ENCODE measurements around the gene IFNAR2.
"Not testable (repeated sequence)": the region's sequence is repeated elsewhere in the genome, so short reads cannot be mapped to it uniquely, and the experiment has no call there.

IFNAR2 gene

DNA sequence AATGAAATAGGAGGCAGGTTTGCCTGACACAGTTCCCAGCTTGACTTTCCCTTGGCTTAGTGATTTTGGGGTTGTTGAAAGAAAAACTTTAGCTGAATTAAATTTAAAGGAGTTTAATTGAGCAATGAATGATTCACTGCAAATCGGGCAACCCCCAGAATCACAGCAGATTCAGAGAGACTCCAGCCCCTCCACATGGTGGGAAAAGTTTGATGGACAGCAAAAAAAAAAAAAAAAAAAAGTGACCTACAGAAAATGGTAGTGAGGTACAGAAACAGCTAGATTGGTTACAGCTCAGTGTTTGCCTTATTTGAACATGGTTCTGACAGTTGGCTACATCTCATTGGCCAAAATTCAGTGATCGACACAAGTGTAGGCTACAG is 12.6 kb upstream of the IFNAR2 start:
- DNase-seq, result no peak

DNA sequence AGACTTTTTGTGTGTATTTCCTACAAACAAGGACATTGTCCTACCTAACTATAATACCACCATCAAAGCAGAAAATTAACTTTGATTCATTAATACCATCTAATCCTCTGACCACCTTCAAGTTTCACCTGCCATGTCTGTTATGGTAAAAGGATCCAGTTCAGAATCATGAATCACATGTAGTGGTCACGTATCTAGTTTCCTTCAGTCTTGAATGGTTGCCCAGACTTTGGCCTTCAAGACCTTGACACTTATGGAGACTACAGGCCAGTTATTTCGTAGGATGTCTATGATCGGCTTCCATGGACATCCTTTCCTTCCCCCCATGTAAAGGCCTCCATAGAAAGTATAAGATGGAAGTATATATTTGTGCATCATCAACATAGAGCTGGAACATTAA is 10.4 kb upstream of the IFNAR2 start:
- no peak for DNase-seq

DNA sequence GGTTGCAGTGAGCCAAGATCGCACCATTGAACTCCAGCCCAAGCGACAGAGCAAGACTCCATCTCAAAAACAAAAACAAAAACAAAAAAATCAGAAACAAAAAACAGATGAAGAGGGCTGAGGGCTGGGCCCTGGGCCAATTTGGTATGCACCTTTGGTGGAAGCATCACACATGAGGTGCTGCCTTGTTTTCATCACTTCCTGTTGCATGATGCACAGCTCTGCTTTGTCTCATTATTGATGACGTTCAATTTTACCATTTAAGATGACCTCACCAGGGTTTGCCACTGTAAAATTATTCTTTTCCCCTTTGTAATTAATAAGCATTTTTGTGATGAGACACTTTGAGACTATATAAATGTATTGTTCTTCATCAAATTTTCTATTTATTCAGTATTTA is 9.8 kb upstream of the IFNAR2 start:
- DNase-seq, result no peak

DNA sequence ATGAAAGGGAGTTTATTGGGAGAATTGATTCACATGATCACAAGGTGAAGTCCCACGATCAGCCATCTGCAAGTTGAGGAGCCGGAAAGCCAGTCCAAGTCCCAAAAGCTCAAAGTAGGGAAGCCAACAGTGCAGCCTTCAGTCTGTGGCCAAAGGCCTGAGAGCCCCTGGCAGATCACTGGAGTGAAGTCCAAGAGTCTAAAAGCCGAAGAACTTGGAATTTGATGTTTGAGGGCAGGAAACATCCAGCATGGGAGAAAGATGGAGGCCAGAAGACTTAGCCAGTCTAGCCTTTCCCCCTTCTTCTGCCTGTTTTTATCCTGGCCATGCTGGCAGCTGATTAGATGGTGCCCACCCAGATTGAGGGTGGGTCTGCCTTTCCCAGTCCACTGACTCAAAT is 4.4 kb upstream of the IFNAR2 start:
- DNase-seq, result not testable (repeated sequence)

DNA sequence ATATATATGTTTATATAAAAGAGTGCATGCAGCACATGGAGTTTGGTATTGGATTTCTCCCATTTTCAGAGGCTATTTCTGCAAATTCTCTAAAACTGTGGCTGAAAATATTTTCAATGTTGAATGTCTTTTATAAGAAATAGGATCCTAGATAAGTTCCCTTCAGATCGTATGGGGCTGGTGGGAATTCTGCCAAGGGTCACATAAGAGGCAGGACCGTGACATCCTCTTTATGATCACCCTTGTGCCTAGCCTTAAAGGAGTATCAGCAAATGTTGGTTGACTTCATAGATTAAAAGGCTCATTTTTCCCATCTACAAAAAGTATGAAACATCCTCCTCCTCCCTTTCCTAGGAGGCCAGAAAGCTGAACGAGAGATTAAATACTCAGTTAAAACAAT is 1.3 kb upstream of the IFNAR2 start:
- no peak for DNase-seq

DNA sequence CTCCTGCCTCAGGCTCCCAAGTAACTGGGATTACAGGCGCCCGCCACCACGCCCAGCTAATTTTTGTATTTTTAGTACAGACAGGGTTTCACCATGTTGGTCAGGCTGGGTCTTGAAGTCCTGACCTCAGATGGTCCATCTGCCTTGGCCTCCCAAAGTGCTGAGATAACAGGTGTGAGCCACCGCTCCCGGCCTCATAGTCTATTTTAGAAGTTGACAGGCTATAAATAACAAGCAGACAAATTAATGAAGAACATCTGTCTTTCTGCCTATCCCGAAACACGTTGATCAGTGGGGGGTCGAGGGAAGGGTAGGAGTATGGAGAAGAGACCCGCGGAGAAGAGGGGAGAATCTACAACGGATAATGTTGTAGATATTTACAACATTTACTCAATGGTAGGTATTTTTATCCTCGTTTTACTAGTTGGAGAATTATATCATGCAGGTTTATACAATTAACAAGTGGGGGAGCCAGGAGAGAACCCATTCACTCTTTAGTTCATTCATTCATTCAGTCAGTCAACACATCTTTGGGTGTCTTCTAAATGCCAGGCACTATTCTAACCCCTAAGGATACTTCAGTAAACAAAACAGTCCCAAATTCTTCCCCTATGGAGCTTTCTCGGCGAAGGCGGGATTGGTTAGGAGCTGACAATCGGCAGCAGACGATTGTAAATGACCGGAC is 497 bp upstream of the IFNAR2 start:
- DNase-seq, result no peak

DNA sequence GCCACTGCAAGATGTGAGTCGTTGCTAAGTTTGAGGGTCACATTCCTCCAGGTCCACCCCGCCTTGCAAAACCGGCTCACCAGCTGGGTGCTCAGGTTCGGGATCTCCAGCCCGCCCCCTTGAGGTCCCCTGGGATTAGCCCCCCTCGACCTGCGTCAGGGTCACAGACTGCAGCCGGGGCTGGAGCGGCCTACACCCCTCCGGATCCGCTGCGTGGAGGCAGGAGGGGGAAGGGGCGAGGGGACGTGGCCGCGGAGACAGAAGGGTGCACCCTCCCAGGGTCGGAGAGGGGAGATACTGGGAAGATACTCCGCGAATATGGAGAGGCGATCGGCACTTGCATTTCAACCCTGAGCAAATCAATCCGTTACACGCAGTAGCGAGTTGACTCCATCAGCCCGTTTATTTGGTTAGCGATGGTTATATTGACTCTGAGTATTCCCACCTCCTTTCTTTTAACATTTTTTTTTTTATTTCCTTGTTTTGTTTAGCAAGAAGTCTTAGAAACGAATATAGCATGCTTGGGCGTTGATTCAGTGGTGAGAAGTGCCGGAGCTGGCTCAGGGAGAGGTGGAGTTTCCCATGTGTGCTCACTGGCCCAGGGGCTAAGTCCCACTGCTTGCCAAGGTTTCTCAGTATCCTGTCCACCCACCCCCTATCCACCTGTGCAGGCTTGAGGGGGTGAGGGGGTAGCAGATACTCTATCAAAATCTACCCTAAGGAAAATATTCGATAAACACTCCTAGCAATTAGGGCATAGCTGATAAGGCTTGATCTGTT is 997 bp downstream of the IFNAR2 start:
- peak; percentile 43 for DNase-seq

DNA sequence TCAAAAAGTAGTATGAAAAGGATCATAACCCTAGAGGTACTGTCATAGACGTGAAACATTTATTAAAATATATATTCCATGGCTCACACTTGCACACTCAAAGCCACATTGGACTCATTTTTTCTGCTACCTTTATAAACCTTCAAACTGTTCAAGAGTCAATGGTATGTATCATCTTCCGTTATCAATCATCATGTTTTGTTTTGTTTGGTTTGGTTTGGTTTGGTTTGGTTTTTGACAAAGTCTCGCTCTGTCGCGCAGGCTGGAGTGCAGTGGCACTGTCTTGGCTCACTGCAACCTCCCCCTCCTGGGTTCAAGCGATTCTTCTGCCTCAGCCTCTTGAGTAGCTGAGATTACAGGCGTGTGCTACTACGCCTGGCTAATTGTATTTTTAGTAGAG is 1.8 kb downstream of the IFNAR2 start:
- DNase-seq, result no peak

DNA sequence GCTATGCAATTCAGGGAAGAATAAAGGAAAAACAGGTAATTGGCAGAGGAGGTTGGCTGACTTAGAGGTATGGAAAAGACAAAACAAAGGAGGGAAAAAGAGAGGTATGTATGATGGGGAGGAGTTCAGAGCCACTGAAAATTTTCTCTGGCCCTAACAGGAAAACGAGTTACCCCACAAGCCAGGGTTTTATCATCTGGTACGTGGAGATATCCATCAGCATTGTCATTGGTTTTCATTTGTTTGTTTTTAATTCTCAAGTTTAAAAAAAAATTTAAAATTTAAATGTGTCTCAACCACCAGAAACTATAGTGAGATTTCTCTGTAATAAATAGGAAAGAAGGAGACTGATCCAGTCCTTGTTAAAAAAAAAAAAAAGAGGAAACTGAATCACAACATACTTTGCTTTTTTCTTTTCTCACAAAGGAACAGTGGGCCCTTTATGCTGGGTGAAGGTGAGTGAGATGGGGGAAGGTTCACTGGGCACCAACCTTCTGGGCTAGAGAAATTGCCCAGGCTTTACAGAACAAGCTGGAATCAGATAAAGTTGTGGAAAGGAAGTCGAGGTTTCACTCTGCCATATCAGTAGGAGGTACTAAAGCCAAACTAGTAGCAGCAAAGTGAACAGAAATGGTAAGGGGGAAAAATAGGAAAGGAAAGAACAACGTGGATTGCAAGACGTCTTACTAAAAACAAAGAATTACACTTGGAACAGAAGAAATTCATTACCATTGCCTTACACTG is 2.7 kb downstream of the IFNAR2 start:
- DNase-seq, result no peak

DNA sequence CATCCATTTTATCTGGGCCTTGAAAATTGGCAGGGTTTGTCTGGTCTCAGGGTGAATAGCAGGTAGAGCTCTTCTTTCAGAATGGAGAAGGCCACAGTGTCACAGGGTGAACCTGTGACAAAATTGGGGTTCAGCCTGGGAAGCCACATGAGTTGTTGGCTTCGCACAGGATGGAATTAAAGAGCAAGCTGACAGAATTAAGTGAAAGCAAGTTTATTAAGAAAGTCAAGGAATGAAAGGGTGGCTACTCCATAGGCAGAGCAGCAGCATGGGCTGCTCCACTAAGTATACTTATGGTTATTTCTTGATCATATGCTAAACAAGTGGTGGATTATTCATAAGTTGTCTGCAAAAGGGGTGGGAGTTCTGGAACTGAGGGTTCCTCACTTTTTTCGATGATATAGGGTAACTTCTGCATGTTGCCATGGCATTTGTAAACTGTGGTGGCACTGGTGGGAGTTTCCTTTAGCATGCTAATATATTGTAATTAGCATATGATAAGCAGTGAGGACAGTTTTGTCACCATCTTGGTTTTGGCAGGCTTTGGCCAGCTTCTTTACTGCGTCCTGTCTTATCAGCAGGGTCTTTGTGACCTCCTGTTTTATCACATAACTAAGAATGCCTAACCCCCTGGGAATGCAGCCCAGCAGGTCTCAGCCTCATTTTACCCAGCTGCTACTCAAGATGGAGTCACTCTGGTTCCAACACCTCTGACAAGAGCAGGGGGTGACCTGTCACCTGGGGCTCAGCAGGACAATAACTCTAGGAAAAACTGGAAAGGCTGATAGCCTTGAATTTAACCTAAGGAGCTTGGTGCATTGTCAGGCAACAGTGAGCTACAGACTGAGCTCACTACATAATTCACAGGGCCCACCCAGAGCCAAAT is 5.1 kb downstream of the IFNAR2 start:
- no peak for DNase-seq

DNA sequence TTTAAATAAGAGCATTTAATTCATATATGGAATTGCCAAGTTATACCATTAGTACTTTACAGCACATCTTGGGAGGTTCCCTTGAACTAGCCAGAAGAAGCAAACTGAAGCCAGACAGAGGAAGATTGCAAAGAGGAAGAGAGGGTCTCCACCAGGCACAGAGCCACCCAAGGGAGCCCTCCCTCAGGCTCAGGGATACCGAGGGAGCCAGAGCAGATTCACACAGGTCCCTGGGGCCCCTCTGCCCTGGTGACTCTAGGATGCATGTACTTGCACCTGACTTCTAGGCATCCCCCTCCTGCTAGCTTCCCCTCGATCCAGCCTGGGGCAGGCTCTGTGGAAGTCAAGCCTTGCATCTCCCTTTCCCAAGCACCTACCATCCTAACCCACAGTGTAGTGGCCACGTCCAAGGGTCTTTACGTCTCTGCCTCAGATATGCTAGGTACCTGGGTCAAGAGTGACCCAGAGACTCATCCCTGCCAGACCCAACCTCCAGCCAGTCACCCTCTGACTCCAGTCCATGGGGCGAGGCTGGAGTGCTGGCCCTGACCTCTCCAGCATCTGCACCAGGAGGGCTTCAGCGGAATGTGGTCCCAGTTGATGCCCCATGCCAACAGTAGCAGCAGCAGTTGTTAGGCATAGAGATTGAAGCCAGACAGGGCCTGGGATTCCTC is 6.4 kb downstream of the IFNAR2 start:
- DNase-seq, result no peak

DNA sequence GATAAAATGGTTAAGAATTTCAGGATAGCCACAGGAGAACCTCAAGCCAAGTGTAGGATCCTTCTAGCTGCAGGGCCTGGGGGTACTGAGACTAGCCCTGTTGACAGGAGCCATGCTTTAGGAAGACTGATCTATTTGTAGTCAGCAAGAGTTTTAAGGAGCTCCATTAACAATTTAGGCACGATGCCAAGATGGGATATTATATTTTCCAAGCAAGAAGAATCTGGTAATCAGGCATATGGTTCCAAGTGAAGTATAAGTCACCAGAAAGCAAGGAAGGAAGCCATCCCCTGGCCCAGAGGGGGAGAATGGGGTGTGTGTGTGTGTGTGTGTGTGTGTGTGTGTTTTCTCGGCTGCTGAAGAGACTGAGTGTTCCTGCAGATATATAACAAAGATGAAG is 7.0 kb downstream of the IFNAR2 start:
- no peak for DNase-seq

DNA sequence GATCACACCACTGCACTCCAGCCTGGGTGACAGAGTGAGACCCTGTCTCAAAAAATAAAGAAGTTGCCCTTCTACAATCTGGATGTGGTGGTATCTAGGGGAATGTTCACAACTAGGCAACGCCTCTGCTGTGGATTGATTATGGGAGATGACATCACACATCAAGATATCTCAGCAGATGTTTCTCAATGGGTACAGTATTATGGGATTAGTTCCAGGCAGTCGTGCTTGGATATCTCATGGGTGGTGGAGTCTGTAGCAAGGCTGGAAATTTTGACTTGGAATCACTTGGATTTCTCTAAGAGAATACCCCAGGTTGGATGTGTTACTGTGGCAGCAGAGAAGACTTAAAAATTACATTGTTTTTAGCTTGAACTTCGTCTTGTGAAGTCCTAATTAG is 7.7 kb downstream of the IFNAR2 start:
- DNase-seq, result no peak

DNA sequence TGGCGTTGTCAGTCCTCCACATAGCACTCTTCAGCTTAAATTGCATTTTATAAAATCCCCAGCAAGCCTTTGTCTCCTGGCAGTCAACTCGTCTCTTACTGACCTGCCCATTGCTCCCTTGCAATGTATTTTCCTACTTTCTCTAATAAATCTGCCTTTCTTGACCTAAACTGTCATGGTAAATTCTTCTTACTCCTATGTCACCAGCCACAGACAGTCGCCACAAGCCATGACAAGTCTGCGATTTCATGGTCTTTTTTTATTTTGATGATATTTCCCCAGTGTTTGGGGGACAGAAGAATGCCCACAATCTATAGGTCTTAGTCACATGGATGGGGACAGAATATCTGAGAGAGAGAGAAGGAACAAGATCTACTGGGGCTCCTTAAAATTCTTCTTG is 8.4 kb downstream of the IFNAR2 start:
- DNase-seq, result no peak

DNA sequence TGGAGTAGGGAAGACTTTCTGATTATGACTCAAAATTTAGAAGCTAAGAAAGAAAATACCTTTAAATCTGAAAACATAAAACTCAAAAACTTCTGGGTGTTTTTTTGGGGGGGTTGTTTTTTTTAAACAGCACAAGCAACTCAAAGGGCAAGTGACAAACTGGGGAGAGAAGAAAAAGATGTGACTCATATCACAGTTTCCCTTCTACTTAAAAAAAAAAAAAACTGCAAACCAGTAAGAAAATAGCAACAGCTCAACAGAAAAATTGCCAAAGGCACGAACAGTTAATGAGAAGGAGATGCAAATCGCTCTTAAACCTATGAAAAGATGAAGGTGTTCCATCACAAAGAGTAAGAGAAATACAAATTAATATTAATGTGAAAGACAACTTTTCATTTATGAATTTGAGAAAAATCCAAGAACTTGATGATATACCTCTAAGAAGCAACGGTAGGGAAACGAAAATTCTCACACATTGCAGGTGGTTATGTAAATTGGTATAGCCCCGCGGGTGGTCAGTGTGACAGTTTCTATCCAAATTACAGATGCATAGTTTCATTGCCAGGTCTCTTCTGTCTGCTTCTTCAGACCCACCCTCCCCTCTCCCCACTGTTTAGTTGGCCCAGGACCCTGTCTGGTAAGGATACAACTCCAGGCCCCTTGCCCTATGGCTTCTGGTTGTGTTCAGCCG is 9.0 kb downstream of the IFNAR2 start:
- no peak for DNase-seq

DNA sequence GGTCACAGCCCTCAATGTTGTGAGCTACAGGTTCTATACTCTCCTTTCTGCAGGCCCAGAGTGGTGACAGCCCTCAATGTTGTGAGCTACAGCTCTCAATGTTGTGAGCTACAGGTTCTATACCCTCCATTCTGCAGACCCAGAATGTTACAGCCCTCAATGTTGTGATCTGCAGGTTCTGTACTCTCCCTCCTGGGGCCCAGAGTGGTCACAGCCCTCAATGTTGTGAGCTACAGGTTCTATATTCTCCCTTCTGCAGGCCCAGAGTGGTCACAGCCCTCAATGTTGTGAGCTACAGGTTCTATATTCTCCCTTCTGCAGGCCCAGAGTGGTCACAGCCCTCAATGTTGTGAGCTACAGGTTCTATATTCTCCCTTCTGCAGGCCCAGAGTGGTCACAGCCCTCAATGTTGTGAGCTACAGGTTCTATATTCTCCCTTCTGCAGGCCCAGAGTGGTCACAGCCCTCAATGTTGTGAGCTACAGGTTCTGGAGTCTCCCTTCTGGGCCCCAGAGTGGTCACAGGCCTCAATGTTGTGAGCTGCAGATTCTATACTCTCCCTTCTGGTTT is 9.9 kb downstream of the IFNAR2 start:
- not testable (repeated sequence) for DNase-seq

DNA sequence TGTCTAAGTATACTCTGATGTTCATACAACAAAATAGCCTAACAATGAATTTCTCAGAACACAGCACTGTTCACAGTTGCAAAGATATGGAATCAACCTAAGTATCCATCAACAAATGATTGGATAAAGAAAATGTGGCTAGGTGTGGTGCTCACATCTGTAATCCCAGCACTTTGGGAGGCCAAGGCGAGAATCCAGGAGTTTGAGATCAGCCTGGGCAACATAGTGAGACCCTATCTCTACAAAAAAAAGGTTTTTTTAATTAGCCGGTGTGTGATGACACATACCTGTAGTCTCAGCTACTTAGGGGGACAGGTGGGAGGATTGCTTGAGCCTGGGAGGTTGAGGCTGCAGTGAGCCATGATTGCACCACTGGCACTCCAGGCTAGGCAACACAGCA is 10.7 kb downstream of the IFNAR2 start:
- no peak for DNase-seq

DNA sequence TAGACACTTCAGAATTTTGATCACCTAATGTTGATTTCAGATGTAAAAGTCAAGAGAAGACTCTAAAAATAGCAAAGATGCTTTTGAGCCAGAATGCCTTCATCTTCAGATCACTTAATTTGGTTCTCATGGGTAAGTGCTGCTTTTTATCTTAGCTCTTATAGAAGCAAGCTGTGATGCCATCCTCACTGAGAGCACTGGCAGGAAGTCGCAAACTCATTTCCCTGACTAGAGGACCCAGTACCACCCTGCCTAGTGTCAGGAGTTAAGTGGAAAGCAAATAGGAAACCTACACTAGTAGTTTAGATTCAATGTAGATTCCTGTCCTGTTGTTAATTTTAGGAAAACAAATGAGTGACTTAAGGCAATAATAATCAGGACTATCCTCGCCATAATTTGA is 12.1 kb downstream of the IFNAR2 start:
- DNase-seq, result peak; percentile 1

DNA sequence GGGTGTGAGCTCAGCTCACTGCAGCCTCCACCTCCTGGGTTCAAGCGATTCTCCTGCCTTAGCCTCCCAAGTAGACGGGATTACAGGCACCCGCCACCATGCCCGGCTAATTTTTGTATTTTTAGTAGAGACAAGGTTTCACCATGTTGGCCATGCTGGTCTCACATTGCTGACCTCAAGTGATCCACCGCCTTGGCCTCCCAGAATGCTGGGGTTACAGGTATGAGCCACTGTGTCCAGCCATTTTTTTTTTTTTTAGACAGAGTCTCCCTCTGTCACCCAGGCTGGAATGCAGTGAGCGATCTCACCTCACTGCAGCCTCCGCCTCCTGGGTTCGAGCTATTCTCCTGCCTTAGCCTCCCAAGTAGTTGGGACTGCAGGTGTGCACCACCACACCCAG is 13.1 kb downstream of the IFNAR2 start:
- DNase-seq, result not testable (repeated sequence)

DNA sequence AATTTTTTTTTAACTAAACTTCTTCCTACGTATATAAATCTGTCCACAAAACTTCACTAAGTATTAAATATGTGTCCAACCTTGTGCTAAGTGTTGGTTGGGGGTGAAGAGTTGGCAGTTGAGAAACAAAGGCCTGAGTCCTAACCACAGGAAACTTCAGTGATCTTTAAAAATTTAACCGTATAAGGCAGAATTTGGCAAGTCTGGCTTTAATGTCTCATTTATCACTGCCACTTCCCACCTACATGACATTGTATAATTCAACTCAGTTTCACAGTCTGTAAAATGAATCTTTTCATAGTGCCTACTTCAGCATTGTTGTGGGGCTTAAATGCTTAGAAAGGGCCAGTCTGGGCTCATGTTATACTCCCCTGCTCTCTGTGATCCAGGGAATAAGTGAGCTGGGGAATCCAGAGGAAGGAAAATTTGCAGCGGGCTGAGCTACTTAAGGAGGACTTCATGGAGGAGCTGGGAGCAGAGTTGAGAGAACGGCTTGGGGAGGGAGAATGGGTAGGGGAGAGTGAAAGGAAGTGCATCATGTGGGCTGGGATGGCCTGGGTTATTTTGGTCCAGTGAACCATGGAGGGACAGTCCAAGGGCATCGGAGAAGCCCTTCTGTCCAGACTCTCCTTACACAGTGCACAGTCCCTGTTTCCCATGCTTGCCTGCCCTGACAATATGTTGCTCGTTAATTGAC is 14.5 kb downstream of the IFNAR2 start:
- DNase-seq, result no peak

DNA sequence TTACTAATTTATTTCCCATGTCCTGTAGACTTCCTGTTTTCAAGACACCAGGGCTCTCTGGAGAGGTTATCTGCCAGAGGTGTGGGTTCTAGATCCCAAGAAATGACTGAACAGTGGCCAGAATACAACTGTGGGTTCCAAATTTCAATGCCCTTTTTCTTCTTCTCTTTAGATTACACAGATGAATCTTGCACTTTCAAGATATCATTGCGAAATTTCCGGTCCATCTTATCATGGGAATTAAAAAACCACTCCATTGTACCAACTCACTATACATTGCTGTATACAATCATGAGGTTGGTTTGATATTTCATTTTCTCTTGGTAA is 15.0 kb downstream of the IFNAR2 start:
- no peak for DNase-seq

All from DMS53 (cell line).